Measurements from ENCODE around the gene C1orf226. TPM values are rescaled to one million over a fixed set of nuclear protein-coding genes. Genes with fewer than 3 reads are reported as not detected.
"Not testable (repeated sequence)": the region's sequence is repeated elsewhere in the genome, so short reads cannot be mapped to it uniquely, and the experiment has no call there.

C1orf226 gene
- total RNA-seq, 3 donors from 2014 or later: 29.1 to 31.2 (median 30.0) TPM

DNA sequence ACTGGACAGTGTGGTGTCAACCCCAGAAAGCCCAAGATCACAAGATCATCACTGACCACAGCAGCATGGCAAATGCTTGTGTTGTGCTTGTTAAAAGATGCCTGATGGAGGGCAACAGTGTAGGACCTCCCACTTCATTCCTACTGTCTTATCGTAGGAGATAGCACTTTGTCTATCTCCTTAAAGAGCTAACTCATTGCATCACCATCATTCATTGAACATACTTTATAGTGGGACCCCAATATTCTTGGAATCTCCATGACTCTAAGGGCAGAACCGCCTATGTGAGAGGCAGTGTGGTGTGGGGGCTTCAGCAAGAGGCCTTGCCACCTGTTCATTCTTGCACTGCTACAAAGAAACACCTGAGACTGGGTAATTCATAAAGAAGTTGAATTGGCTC lies 35.4 kb downstream of the C1orf226 start:
- ATAC-seq: no peak

DNA sequence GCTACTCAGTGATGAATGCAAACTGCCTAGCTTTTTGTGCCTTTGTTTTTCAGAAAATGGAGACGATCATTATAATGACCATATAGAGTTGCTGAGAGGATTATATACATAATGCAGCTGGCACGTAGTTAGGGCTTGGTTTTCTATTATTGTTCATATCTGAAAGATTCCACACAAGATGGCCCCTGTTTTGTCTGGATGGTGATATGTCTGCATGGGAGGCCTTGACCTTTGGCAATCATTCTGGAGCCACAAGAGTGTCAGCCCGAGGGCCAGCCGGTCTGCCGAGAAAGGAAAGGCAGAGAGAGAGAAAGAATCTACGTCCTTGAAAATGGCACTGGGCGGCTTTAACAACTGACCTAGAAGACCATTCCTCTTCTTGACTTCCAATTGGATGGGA lies 36.1 kb downstream of the C1orf226 start:
- H3K36me3 ChIP-seq (ENCODE audit: low read depth): no peaks in the 10 kb centered on the region

More for the DNA sequence above, 35.4 kb downstream of the C1orf226 start:
- Histone ChIP-seq H3K4me1 (ENCODE audit: low read depth) (peaks cover 5% of the 10 kb centered on the region), H3K4me3 (no peak overlapping the region), H3K36me3 (ENCODE audit: low read depth) (no peaks in the 10 kb centered on the region), H3K9me3 (no peaks in the 10 kb centered on the region)
- no peak for DNase-seq
- intact Hi-C loops (cut with DNase I, micrococcal nuclease): no loop called here
- TF ChIP-seq, protein P1, sequence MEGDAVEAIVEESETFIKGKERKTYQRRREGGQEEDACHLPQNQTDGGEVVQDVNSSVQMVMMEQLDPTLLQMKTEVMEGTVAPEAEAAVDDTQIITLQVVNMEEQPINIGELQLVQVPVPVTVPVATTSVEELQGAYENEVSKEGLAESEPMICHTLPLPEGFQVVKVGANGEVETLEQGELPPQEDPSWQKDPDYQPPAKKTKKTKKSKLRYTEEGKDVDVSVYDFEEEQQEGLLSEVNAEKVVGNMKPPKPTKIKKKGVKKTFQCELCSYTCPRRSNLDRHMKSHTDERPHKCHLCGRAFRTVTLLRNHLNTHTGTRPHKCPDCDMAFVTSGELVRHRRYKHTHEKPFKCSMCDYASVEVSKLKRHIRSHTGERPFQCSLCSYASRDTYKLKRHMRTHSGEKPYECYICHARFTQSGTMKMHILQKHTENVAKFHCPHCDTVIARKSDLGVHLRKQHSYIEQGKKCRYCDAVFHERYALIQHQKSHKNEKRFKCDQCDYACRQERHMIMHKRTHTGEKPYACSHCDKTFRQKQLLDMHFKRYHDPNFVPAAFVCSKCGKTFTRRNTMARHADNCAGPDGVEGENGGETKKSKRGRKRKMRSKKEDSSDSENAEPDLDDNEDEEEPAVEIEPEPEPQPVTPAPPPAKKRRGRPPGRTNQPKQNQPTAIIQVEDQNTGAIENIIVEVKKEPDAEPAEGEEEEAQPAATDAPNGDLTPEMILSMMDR (IDR thresholded peaks at IDR 0.05): no peak

GRCh38 chr1:162418584-162418983 lies 37.1 kb downstream of the C1orf226 start:
- H3K4me1 ChIP-seq (ENCODE audit: low read depth); H3K9me3 ChIP-seq; H3K4me3 ChIP-seq; H3K36me3 ChIP-seq (ENCODE audit: low read depth); intact Hi-C loops (cut with DNase I, micrococcal nuclease): not testable (repeated sequence)
- DNase-seq (peak in 2 of 3 donors; percentile 26 to 49), ATAC-seq (peak; percentile 54)

More for the DNA sequence above, 36.1 kb downstream of the C1orf226 start:
- no peak for ATAC-seq
- no peak for DNase-seq
- Histone ChIP-seq H3K4me3 (no peak overlapping the region), H3K4me1 (ENCODE audit: low read depth) (peaks cover 5% of the 10 kb centered on the region), H3K9me3 (no peaks in the 10 kb centered on the region)
- TF ChIP-seq, protein P1 (IDR thresholded peaks at IDR 0.05): no peak
- intact Hi-C loops (cut with DNase I, micrococcal nuclease): no loop called here

- H3K9me3 ChIP-seq; H3K4me1 ChIP-seq (ENCODE audit: low read depth); H3K36me3 ChIP-seq (ENCODE audit: low read depth); intact Hi-C loops (cut with DNase I, micrococcal nuclease); H3K4me3 ChIP-seq: not testable (repeated sequence)
- DNase-seq: peak; percentile 68 to 85 (median 69)
- ATAC-seq: peak; percentile 95
These were observed 38.0 kb downstream of the C1orf226 start for GRCh38 chr1:162419450-162419931.

- TF ChIP-seq, protein P1 (IDR thresholded peaks at IDR 0.05): no peak
- H3K4me1 ChIP-seq (ENCODE audit: low read depth): peaks cover 5% of the 10 kb centered on the region
- intact Hi-C loops (cut with DNase I, micrococcal nuclease): no loop called here
- H3K4me3 ChIP-seq: no peak overlapping the region
- H3K9me3 ChIP-seq: no peaks in the 10 kb centered on the region
- no peak for DNase-seq
- no peaks in the 10 kb centered on the region for H3K36me3 ChIP-seq (ENCODE audit: low read depth)
- no peak for ATAC-seq
These were observed 38.6 kb downstream of the C1orf226 start for GRCh38 chr1:162420120-162420519.

GRCh38 chr1:162421258-162422164 lies 40.0 kb downstream of the C1orf226 start:
- Histone ChIP-seq H3K4me1 (ENCODE audit: low read depth) (peaks cover 5% of the 10 kb centered on the region), H3K9me3 (no peaks in the 10 kb centered on the region), H3K36me3 (ENCODE audit: low read depth) (no peaks in the 10 kb centered on the region), H3K4me3 (no peak overlapping the region)
- TF ChIP-seq, protein P1 (IDR thresholded peaks at IDR 0.05): no peak
- intact Hi-C loops (cut with DNase I, micrococcal nuclease): no loop called here
- DNase-seq (no peak), ATAC-seq (peak; percentile 79)

Data from mucosa of descending colon (tissue), 3 donors.